AG10803 (cell line): ENCODE results near the gene POLR2L.

Experiments used
- DNase-seq: peaks from one replicate; pipeline ENCODE4 v3.0.0; 2010; ENCODE audit warnings: low read depth
- H3K4me3 ChIP-seq: 2 replicates; pipeline ENCODE4 v1.5.1; 2011; ENCODE audit warnings: mild to moderate bottlenecking, low read length, control low read depth
- CTCF ChIP-seq: conservative IDR thresholded peaks from 2 replicates; pipeline ENCODE4 v1.5.1; 2011; ENCODE audit warnings: mild to moderate bottlenecking, low read length, control low read depth, inconsistent platforms

Gene POLR2L

GRCh38 chr11:855330-855674 is 13.0 kb upstream of the POLR2L start:
- no peak for DNase-seq
- TF ChIP-seq CTCF, result no peak

GRCh38 chr11:854601-855329 is 12.4 kb upstream of the POLR2L start:
- no peak overlapping the region for H3K4me3 ChIP-seq
- TF ChIP-seq CTCF, result no peak
- DNase-seq, result no peak

More at GRCh38 chr11:855330-855674, 13.0 kb upstream of the POLR2L start:
- no peak overlapping the region for H3K4me3 ChIP-seq

GRCh38 chr11:853682-854448 is 11.5 kb upstream of the POLR2L start:
- no peak for DNase-seq
- TF ChIP-seq CTCF, result no peak
- H3K4me3 ChIP-seq, result no peak overlapping the region

GRCh38 chr11:852762-853161 is 10.4 kb upstream of the POLR2L start:
- no peak for DNase-seq
- no peak overlapping the region for H3K4me3 ChIP-seq
- no peak for TF ChIP-seq CTCF

GRCh38 chr11:850775-851763 is 8.7 kb upstream of the POLR2L start:
- TF ChIP-seq CTCF, result no peak
- H3K4me3 ChIP-seq, result no peak overlapping the region
- DNase-seq, result no peak

- no peak for DNase-seq
- no peak for TF ChIP-seq CTCF
Observed at GRCh38 chr11:849951-850774, 7.8 kb upstream of the POLR2L start.

More at GRCh38 chr11:849951-850774, 7.8 kb upstream of the POLR2L start:
- peak overlapping the region; percentile 26; the same call in 1 of the 2 replicates for H3K4me3 ChIP-seq
